Natural killer cell (primary cell): ENCODE data around the gene SERPINA10. TPM values are rescaled to one million over a fixed set of nuclear protein-coding genes. Genes with fewer than 3 reads are reported as not detected.

Experiments used
- ATAC-seq, 3 donors: fragments of 150-1000 bp in 2 of 3; fragments of 200-7000 bp in 1 of 3; cut with Tn5 transposase; 1 replicate in 1 of 3; 2 replicates in 2 of 3; pipeline ENCODE4 v1.10.0; 2021; ENCODE audit warnings: mild to moderate bottlenecking in 2 of 3, moderate library complexity in 2 of 3
- DNase-seq, 2 donors: peaks; one replicate each; pipeline versions ENCODE4 v3.0.0 to v3.0.0-alpha.2; 2013 to 2021; ENCODE audit warnings: mixed read lengths in 1 of 2
- H3K27ac ChIP-seq: one replicate; pipeline ENCODE4 v1.5.1; 2013; ENCODE audit warnings: mild to moderate bottlenecking, low read length
- H3K27me3 ChIP-seq: one replicate; pipeline ENCODE4 v1.6.1; 2013; ENCODE audit warnings: low read length; ENCODE audit not compliant: control insufficient read depth, insufficient read depth
- H3K36me3 ChIP-seq: one replicate; pipeline ENCODE4 v1.6.1; 2013; ENCODE audit warnings: low read length; ENCODE audit not compliant: control insufficient read depth, insufficient read depth
- H3K4me1 ChIP-seq: one replicate; pipeline ENCODE4 v1.6.1; 2013; ENCODE audit warnings: low read length; ENCODE audit not compliant: control insufficient read depth, insufficient read depth
- H3K4me3 ChIP-seq: one replicate; pipeline ENCODE4 v1.5.1; 2013; ENCODE audit warnings: low read length
- H3K9me3 ChIP-seq: one replicate; pipeline ENCODE4 v1.6.1; 2013; ENCODE audit warnings: low read length; ENCODE audit not compliant: control insufficient read depth, insufficient read depth
- H3K27ac Mint-ChIP-seq, 2 donors: one replicate each; pipeline ENCODE4 v1.8.0; 2022; ENCODE audit warnings: mild to moderate bottlenecking in 2 of 2, mixed read lengths in 2 of 2, moderate library complexity in 1 of 2
- H3K27me3 Mint-ChIP-seq, 2 donors: one replicate each; pipeline ENCODE4 v1.8.0; 2022; ENCODE audit warnings: low read depth in 2 of 2, mixed read lengths in 2 of 2
- H3K36me3 Mint-ChIP-seq: one replicate; pipeline ENCODE4 v1.8.0; 2022; ENCODE audit warnings: mixed read lengths
- H3K4me1 Mint-ChIP-seq, 2 donors: one replicate each; pipeline ENCODE4 v1.8.0; 2022; ENCODE audit warnings: mixed read lengths in 2 of 2
- H3K4me3 Mint-ChIP-seq: one replicate; pipeline ENCODE4 v1.8.0; 2022; ENCODE audit warnings: mild to moderate bottlenecking, moderate library complexity, mixed read lengths
- H3K9me3 Mint-ChIP-seq, 2 donors: one replicate each; pipeline ENCODE4 v1.8.0; 2022; ENCODE audit warnings: mixed read lengths in 2 of 2
- WGBS: methylation state at CpG from one replicate; pipeline ENCODE4 v1.1.7; 2013; ENCODE audit warnings: missing lambda C conversion rate; ENCODE audit not compliant: insufficient coverage; 5-methylcytosine and 5-hydroxymethylcytosine counted together
- intact Hi-C: fragments of 100-400 bp; cut with micrococcal nuclease; formaldehyde crosslinking; loops from one replicate; pipeline ENCODE4 v1.14.2; 2022
- total RNA-seq, 4 donors: library from RNA; stranded (reverse); fragments of 120-200 nt in 1 of 4; gene quantifications; one replicate each; pipeline versions ENCODE4 v1.2.3 to v1.2.4, GENCODE V29; 2013 to 2022
- TF ChIP-seq, protein P1 (sequence below): fragments of 200-600 bp; IDR thresholded peaks from one replicate; pipeline ENCODE4 v1.8.0; 2022; ENCODE audit warnings: antibody characterized with exemption

Gene SERPINA10, protein sequence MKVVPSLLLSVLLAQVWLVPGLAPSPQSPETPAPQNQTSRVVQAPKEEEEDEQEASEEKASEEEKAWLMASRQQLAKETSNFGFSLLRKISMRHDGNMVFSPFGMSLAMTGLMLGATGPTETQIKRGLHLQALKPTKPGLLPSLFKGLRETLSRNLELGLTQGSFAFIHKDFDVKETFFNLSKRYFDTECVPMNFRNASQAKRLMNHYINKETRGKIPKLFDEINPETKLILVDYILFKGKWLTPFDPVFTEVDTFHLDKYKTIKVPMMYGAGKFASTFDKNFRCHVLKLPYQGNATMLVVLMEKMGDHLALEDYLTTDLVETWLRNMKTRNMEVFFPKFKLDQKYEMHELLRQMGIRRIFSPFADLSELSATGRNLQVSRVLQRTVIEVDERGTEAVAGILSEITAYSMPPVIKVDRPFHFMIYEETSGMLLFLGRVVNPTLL
- not detected for total RNA-seq
- not detected for total RNA-seq (2013)

DNA sequence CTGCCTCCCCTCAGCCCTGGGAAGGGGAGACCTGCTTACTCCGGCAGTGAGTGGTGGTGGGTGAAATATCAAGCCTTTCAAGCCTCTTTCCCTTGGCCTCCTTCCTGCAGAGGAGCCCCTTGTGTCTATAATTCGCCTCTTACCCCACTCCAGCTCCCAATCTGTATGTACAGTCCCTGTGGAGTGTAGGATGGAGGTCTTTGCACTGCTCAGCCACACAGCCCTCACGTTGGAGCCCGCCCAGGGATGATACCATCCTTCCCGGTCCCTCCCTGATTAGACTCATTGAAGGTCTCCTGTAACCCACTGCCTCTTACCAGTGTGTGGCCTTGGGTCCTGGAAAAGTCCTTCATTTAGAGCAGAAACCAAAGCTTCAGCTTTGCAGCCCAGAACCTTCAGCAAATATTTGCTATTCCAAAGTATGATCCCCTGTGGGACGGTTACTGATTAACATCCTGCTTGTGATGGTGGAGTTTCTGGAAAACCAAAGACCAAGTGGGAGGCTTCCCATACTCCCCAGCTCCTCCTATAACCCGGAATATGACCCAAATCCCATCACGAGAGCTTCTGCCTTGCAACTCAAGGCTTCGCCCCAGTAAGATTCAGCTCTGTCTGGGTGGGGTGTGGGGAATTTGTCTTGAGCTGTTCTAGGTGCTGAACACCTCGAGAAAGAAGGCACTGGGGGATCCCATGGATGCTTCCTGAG, at the start of gene SERPINA10:
SERPINA10 (minus strand) TSS at position 397 of the 706 bp plus-strand sequence. CDS start 2,675 bp downstream, outside the sequence.
- no peaks in the 10 kb centered on the region for H3K36me3 Mint-ChIP-seq
- H3K27me3 Mint-ChIP-seq: peaks cover under 1 to 2% of the 10 kb centered on the region in 2 donors
- no peaks in the 10 kb centered on the region for H3K9me3 Mint-ChIP-seq
- TF ChIP-seq, protein P1, sequence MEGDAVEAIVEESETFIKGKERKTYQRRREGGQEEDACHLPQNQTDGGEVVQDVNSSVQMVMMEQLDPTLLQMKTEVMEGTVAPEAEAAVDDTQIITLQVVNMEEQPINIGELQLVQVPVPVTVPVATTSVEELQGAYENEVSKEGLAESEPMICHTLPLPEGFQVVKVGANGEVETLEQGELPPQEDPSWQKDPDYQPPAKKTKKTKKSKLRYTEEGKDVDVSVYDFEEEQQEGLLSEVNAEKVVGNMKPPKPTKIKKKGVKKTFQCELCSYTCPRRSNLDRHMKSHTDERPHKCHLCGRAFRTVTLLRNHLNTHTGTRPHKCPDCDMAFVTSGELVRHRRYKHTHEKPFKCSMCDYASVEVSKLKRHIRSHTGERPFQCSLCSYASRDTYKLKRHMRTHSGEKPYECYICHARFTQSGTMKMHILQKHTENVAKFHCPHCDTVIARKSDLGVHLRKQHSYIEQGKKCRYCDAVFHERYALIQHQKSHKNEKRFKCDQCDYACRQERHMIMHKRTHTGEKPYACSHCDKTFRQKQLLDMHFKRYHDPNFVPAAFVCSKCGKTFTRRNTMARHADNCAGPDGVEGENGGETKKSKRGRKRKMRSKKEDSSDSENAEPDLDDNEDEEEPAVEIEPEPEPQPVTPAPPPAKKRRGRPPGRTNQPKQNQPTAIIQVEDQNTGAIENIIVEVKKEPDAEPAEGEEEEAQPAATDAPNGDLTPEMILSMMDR: no peak
- intact Hi-C loops: no loop called here
- Histone ChIP-seq H3K27ac (no peak within 1 kb of the TSS), H3K9me3 (no peaks in the 10 kb centered on the region), H3K27me3 (no peaks in the 10 kb centered on the region), H3K4me3 (no peak within 1 kb of the TSS), H3K36me3 (no peaks in the 10 kb centered on the region), H3K4me1 (no peaks in the 10 kb centered on the region)
- ATAC-seq (no peak), DNase-seq (no peak)
- WGBS: 83% methylated on average over 6 of the region's 10 CpGs
- no peaks in the 10 kb centered on the region for H3K4me1 Mint-ChIP-seq
- H3K4me3 Mint-ChIP-seq: no peak within 1 kb of the TSS
- no peak within 1 kb of the TSS for H3K27ac Mint-ChIP-seq

DNA sequence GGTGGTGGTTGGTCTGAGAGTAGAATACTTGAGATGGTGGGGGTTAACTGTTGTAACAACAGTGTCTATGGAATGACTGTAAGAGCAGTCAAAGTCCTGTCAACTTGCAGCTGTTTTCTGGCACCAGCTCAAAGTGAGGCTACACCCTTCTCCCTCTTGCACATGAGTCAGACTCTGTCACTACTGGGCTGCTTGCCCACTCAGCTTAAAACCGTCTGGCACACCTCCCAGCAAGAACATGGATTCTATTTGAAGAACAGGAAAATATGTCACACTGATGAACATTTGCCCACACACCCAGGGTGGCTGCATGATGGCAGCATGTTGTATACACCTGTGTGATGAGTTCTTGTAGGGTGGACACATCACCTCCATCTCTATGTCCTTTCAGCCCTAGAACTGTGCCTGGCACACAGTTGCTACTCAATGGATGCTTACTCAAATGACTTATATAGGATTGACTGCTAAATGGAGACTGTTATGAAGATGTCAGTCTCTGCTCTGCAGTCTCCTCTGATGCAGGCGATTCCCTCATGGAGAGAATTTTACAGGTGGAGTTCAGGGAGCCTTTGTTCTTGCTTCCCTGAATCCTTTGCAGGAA, 49.4 kb upstream of the SERPINA10 start:
- Mint-ChIP-seq H3K4me3 (no peak overlapping the region), H3K27ac (no peak overlapping the region), H3K4me1 (no peaks in the 10 kb centered on the region), H3K36me3 (no peaks in the 10 kb centered on the region), H3K9me3 (no peaks in the 10 kb centered on the region), H3K27me3 (peaks cover 12 to 25% of the 10 kb centered on the region in 2 donors)
- TF ChIP-seq, protein P1: no peak
- DNase-seq (peak in 1 of 2 donors; percentile 17), ATAC-seq (no peak)
- WGBS: 39% methylated on average over 2 of the region's 2 CpGs
- no peaks in the 10 kb centered on the region for H3K27me3 ChIP-seq
- no peaks in the 10 kb centered on the region for H3K36me3 ChIP-seq
- no peaks in the 10 kb centered on the region for H3K9me3 ChIP-seq
- intact Hi-C loops: no loop called here
- H3K4me3 ChIP-seq: no peak overlapping the region
- no peaks in the 10 kb centered on the region for H3K4me1 ChIP-seq
- H3K27ac ChIP-seq: no peak overlapping the region

DNA sequence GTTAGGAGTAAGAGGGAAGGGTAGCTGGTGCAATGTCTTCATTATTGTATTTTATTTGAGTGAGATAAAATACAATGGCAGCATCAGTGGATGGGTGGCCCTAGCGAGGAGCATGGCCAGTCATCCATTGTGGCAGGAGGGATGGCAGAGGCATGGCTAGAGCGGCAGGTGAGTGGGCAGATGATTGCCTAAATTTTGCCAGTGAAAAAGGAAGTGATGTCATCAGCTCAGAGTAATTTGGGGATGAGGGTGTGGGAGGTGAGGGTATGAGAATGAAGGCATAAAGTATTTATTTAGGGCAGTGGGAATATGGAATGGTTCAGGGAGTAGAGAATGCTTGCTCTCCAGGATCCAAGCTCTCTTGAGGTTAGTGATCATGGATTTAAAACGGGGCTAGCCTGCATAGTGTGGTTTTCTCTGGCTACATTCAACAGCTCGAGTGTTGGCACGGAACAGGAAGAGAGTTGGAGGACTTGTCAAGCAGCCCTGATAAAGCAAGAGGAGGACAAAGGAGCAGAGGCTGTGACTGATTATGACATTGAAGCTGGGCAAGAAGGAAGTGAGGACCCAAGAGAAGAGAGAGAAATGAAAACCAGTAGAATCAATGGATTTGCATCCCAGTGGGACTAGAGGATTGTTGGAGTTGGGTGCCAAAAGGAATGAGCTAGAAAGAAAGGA, 48.7 kb upstream of the SERPINA10 start:
- Mint-ChIP-seq H3K36me3 (no peaks in the 10 kb centered on the region), H3K27ac (no peak overlapping the region), H3K9me3 (no peaks in the 10 kb centered on the region), H3K27me3 (peaks cover 12 to 25% of the 10 kb centered on the region in 2 donors), H3K4me1 (no peaks in the 10 kb centered on the region), H3K4me3 (no peak overlapping the region)
- Histone ChIP-seq H3K9me3 (no peaks in the 10 kb centered on the region), H3K27ac (no peak overlapping the region), H3K4me1 (no peaks in the 10 kb centered on the region), H3K36me3 (no peaks in the 10 kb centered on the region), H3K27me3 (no peaks in the 10 kb centered on the region), H3K4me3 (no peak overlapping the region)
- no peak for DNase-seq
- no peak for ATAC-seq
- 34% methylated on average over 5 of the region's 5 CpGs for WGBS
- intact Hi-C loops: no loop called here
- TF ChIP-seq, protein P1: no peak
